ENCODE measurements around the gene KCNH3.

Gene KCNH3

DNA sequence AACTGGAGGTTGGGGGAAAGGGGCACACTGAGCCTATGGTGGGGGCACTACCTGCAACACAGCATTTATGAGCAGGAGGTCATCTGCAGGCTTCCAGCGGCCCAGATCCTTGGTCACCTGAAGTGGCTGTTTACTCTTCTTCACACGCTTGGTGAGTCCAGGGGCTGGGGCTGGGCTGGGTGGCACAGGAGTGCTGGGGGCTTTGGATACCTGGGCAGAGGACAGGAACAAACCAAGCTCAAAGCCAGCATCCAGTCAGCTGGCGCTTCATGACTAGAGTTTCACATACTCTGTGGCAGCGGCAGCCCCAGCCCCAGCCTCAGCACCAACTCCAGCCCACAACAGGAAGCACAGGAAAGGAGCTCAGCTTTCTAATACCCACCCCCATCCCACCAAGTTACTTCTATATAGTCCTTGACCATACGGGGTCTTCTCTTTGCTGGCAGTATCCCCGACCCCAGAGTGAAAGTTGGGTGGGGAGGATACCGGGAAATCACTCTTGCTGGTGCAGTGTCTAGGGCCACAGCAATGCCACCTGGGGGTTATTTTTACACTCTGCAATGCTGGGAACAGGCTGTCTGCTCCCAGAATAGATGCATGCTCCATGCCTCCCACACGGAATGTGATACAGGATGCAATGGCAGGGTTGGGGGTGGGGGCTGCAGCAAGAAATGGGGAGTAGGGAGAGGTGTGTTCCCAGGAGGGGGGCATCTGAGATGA lies 26.0 kb downstream of the KCNH3 start:
- no peak for DNase-seq

DNA sequence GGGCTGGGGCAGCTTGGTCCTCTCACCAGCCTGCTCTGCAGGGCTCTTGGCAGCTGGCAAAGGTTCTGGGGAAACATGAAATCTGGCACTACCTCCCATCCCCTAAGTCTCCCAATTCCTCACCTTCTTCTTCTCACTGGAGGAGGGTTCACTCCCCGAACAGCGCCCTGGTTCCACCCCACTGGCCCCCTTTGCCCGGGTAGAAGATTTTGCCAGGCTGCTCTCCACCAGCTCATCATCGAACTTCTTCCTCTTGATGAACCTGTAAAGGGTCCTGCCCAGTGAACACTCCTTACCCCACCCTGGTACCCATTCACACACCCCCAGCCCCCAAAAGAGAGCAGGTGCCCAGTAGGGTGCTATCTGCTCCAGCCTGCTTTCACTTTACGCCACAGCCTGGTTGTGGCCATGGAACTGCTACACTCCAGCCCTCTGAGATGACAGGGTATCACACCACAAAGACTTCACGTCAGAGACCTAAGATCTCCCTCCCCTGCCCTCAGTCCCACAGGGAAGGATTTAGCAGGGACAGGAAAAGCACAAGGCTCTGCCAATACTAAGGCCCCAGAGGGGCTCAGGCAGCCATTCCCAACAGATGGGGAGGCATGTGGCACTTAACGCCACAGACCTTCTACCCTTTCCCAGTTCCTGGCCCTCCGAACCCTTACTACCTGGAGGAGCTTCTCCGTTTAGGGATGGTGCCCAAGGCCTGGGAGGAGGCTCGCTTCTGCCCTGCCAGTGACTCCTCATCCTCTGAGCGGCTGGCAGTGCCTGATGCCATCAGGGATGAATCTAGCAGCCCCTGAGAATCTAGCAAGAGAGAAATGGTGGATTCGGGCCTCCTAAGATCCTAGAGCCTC lies 26.8 kb downstream of the KCNH3 start:
- DNase-seq = no peak

DNA sequence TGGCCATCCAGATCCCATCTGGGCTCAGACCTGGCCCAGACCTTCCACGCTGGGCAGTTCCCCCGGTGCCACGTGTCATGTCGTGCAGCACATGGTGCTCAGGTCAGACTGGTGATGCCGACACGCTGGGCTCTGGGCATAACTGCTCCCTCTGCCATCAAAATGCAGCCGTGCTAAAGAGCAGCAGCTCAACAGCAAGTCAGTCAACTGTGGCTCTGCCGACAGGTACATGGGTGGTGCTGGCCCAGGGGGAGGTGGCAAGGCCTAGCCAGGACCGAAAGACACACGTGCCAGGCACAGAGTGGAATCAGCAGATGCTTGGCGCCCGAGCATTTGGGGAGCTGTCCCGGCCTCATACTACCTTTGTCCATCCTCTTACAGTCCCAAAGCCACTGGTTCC lies 27.5 kb downstream of the KCNH3 start:
- no peak for DNase-seq

DNA sequence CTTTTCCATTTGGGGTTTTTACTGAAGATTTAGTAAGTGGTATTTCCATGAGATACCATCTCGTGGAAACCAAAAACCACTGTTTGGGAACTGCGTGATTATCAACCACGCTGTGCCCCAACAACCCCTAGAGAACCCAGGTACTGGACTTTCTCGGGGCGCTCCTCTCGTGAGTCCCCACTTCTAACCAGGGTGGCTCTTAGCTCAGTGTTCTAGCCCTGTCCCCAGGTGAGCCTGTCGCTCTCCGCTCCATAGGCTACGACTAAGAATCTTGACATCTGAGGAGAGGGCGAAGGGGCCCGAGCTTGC lies 28.4 kb downstream of the KCNH3 start:
- no peak for DNase-seq

DNA sequence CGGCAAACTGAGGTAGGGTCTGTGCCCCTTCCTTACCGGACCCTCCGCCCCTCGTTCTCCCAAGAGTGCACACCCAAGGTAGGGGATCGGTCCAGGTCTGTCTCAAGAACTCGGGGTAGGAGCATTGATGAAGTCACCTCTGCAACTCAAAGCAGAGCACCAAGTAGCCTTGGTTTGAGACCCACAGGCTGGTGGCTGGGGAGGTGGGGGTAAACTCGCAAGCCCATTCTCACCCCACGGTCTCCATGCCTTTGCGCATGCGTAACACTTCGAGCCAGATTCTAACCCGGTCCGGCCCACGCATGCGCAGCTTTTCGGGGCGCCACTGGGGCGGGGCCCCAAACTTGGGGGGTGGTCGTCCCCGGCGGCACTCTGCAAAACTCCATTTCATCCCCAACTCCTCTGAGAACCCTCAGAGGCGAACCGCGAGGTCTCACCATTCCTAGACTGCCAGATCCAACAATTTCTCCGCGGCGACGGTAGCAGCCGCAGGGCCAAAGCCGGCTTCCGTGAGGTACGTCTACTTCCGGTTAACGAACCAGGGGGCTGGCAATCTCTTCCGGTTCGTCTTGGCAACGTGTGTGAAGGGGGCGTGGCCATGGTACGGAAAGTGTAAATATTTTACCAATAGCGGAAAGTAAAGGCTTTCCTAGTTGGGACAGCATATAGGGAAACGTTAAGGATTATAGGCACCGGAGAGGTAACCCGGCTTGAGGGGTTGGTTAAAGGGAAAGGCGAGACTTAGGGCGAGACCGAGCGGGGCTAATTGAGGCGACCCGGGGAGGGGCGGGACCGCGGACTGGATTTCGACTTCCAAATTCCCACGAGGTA lies 29.0 kb downstream of the KCNH3 start, which contains the start of gene MCRS1:
Gene MCRS1, minus strand, starts transcription at position 532 of the 831 bp plus-strand sequence. CDS start 1,411 bp downstream, outside the sequence.
- DNase-seq = peak; percentile 80

DNA sequence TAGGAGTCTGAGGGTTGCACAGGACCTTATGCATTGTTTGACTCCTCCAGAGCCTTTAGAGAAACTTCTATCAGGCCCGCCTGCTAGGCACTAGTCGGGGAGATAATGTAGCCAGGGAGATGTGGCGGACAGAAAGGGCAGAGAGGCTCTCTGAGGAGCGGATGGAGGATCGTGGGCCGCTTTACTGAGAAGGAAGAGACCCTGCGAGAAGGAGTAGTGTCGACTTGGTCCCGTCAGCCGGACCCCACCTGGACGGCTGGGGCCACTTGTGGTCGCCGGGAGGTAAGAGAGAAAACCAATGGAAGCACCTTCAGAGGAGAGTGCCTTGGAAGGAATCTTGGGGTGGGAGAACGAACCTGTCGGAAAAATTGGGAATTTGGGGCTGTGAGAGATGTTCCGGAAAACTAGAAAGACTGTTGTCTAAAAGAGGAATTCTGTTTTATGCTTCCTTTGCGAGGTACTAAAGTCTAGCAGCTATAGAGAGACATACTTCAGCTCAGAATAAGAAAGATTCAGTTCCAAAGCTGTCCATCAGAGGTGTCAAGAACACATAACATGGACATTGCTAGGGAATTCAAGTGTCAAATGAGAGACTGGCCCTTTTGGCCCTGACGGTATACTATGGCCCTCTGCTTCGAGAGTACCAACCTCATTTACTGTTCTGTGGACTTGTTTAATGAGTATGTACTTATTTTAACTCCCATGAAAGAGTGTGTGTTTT lies 29.8 kb downstream of the KCNH3 start:
- DNase-seq = no peak

DNA sequence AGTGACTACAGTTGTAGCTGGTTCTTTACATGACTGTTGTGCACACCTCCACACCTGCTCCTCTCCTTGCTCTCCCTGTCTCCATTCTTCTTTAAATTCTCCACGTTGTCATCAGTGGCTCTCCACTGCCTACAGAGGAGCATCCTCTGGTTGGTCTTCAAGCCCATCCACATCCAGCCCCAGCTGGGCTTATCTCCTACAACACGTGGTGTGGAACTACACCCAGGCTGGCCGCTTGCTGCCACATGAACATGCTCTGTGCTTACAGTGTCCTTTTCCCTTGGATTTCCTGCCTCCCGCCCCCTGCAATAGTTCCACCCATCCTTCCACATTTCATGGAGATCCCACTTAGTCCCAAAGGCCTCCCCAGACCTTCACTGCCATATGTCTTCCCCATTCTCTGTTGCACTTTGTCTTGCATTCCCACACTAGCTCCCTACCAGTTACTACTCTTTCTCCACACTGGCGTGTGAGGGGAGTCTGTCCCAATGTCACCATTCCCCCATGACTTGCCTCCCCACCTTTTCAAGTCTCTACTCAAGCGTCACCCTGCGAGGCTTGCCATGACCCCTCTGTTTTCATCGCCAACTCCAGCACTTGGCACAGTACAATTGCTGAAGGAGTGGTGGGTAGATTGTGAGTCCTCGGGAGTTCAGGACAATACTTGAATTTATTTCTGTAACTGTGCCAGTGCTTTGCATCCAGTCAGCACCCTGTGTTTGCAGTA lies 38.9 kb downstream of the KCNH3 start:
- no peak for DNase-seq

DNA sequence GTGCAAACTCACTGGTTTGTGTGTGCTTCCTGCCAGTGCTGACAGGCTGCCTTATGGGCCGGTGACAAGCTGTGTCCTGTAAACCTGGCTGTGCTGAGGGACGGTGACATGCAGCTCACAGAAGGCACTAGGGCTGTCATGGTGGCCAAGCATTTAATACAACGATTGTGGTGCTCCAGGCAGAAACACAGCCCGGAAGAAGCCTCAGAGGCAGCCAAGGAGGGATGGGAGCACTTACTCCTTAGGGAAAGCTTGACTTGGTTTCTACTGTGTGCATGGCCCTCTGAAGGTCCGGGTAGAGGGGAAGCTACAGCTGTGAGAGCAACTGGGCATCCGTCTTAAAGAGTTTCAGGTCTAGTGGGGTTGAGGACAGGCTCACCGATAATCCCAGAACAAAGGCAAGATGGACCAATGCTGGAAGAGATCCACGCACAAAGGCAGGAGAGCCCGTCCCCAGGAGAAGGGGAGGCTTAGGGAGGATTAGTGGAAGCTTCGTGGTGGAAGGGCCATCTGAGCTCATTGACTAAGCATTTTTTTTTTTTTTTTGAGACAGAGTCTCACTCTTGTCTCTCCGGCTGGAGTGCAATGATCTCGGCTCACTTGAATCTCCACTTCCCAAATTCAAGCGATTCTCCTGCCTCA lies 39.8 kb downstream of the KCNH3 start:
- DNase-seq = no peak

DNA sequence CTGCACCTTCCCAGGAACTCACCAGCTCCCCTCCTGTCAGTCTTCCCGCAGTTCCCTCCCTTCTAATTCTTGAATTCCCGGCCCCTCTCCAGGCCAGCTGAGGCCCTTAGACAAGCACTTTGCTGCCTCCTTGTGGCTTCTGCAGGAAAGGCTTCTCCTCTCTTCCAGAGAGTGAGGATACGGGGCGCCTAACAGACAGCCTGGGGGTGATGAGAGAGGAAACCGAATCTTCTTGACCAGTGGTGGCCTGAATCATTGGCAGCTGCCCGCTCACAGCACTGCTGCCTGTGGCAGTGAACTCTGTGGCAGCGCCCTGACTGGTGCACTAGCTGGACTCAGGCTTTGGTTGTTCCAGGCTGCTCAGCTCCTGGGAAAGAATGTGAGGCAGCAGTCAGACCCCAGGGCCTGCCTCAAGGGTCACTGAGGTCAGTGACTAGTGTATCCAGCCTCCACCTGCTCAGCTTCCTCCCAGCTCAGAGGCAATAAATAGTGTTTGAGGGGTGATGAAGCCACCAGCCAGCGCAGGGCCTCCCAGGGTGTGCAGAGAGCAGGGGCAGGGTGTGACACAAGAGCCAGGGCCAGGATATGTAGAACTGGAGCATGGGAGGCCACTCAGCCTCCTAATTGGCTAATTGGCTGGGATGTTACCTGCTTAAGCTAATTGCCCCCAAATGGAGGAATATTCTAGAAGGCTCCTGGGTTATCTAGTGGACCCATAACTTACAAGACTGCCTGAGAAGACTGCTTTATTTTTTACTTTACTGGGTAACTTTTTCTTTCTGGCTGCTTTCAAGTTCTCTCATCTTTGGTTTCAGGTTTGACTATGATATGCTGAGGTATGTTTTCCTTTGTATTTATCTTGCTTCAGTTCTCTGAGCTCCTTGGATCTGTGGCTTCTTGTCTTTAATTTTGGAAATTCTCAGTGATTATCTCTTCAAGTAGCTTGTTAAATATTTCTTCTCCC lies 42.0 kb downstream of the KCNH3 start:
- peak; percentile 13 for DNase-seq

DNA sequence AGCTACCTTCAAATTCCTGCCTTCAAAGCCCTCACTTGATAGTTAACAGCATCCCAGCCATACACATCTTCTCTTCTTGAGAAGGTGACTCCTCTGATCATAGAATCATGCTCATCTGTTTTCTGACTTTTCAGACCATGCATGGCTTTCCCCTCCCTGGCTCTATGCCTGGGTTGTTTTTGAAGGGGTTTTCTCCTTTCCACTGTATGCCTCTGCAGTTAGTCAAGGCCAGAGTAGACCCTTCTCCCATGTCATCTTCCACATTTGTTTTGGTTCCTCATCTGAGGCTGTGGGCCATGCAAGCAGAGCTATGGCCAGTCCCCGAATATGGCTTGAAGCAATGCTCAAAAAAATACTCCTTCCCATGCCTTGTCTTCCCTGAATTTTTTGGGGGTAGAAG lies 43.4 kb downstream of the KCNH3 start:
- DNase-seq = no peak

DNA sequence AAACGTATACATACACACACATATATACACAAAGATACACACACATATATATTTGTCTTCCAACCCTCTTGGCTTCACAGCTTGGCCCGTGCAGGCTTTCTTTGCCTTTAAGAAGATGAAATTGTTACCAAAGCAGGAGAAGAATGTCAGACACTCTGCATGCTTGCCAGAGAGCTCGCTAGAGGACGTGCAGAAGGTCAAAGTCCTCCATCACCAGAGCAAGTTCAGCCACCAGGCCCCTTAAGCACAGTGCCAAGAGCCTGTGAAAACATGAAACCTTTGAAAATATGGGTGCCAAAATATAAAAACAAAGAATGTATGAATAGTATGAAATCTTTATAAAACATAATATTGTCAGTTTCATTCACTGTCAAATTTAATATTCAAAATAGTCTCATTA lies 44.0 kb downstream of the KCNH3 start:
- DNase-seq = no peak

DNA sequence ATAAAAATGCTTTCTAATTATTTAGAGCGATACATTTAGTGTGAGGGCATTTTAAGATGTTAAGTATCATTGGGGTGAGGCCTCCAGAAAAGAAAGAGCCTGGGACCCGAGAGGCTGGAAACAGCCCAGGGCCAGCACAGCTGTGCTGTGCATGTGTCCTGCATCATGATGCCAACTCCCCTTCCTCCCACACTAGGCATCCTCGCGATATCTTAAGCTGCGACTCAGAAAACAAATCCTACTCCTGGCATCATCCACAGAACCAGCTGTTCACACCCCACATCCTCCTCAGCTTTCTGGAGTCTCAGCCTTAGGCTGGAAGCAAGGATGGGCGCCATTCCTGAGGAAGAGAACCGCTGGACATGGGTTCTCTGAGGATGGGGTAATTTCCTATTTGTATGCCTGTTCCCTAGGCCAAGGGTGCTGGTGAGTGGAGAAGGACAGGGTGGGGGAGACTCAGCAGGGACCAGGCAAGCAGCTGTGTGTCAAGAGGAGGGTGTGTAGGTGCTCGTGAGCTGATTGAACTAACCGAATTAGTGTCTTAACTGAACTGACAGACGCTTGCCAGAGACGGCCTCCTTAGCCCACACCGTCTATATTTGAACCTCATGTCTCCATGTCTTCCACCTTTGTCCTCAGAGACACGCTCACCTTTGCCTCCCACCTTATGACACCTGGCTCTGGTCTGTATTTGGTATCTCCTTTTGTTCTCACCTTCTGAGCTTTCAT lies 44.7 kb downstream of the KCNH3 start:
- no peak for DNase-seq

DNA sequence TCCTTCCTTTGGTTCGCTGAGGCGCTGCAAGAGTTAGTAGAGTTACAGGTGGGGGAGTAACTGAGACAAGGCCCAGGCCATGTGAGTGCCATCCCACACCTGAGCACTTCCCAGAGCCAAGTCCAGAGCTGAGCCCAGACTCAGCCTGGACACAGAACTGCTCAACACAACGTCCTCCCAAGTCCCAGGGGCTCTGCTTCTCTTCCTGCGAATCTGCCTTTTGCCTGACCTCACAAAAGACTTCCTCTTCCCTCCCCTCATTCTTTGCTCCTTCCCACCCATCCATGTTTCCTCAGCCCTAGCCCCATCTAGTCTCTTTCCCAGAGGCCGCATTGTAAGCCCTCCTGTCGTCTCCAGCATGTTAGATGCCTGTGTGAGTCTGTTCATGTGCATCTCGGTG lies 45.8 kb downstream of the KCNH3 start:
- DNase-seq = no peak

DNA sequence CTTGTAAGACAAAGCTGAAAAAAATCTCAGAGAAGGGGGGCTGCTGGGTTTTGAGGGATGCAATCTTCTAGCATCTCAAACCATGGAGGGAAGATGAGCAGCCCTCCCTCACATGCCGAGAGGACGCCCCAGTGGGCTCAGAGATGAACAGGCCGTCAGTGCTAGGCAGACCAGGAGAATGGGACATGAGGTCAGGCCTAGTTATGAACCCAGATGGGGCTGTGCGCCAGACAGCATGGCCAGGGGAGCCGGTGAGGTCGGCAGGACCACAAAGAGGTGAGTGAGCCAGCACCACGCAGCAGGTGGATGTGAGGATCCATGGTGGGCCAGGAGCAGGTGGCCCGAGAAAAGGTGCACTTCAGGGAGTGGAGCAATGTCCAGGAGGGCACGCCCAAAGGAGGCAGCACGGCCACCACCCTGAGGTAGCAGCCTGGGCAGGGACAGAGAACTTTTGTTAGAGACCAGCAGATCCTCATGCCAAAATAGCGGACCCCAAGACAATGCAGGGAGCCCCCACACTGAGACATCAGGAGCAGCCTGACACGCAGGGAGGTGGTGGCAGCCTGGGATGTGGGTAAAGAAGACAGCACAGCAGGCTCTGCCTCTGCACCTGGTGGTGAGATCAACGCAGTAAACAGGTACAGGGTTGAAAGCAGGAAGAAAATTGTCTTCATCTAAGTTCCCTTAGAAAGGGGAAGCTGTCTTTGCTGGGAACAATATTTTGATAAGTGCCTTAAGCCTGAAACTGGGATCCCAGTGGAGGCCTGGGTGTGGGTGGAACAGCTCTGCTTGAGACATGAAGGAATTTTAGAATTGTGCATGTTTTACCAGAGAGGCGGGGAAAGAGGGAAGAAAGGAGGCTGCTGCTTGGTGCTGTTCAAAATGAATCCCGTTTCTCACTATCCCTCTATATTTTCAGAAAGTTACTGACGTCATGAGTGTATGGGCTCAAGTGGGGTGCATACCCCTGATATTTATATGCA lies 46.9 kb downstream of the KCNH3 start:
- DNase-seq = no peak

DNA sequence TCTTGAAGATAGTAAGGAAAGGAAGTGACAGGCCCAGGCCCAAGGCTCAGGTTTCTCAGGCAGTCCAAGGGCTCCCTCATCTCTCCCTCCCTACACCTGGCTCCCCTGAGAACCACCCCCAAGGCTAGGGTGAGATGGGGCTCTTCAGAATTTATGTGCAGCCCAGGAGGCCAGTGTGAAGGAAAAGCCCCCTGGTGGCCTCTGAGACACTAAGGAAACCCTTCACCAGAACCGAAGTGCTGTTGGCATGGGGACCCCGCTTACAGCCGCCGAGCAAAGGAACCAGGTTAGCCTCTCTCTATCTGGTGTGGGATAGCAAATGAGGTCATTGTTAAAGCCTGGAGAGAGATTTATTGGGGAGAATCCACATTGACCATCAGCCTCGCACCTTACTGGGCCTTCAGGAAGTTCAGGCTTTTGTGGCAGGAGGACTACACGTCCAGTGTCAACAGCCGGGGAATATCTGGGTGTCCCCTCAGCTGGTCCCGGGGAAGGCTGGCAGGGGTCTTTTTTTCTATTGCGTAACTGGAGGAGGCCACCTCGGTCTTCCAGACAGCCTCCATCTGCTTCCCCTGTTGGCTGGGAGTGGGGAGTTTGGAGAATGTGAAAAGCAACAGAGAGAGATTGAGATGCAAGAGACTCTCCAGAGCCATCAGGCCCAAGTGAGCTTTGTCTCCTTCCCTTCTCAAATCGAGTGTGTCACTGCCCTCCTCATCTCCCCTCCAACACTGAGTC lies 48.5 kb downstream of the KCNH3 start:
- no peak for DNase-seq

DNA sequence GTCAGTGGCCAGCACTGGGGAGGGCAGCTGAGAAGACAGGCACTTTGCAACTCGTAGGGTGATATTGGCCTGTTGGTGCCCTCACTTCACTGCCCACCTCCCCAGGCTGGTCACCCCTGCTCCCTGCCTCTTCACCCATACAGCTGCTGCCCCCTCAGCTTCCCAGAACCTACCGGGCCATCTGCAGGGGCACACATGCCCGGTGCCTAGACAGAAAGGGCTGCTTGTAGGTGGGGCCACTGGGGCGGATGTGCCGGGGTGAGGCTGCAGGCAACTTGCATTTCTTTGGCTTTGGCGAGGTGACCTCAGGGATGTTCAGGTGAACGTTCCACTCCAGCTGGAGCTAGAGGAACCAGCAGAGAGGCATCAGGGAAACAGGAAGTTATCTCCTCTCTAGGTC lies 49.5 kb downstream of the KCNH3 start:
- no peak for DNase-seq

DNA sequence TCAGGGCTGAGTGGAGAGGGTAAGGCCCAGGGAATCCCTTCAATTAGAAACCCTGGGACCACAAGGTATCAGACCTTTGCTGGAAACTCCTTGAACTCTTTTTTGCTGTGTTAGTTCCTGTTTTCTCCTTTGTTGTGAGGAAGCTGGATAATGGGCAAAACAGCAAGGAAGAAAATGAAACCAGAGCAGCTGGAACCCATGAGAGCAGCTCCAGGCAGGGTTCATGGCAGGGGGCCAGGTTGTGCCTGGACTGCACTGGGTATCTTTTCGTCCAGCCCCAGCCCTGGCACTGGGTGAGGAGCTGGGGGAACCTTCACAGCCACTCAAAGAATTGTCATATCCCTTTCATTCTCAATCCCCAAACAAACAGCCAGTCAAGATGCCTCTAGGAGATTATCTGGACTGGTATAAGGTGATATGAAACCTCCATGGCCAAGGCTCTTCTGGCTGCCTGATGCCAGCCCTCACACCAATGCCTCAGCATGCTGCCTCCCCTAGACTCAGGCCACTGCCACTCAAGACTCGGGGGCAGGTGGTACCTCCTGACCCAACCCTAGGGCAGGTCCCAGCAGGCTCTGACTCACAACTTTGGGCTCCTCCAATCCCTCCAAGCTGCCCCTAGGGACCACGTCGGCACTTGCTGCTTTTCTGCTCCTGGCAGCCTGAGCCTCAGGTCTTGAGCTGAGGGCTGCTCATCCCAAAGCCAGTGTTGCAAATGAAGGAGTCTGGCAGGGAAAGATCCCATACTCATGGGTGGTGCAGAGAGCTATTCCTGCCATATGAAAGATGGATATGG lies 50.1 kb downstream of the KCNH3 start:
- DNase-seq = no peak
